NCI-H146 (cell line): Measurements from ENCODE around the gene ABTB2.

Experiments used
- DNase-seq: peaks from one replicate; lab custom pipeline; 2025; lab: John Stamatoyannopoulos, UW

ABTB2 gene

DNA sequence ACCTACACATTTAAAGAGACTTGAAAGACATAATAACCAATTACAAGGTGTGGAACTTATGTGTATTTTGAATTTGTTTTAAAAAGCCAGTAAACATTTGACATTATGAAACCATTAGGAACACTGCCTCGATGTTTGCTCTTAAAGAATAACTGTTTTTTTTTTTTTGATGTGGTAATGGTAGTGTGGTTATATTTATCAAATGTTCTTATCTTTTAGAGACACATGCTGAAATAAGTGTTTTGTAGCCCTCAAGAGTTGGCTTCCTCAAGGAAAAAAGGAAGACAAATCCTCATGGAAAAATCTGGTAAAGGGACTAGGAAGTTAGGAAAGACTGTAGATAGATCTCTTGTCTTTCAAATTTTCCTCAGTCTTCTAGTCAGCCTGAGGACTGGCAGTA, 2.2 kb upstream of the ABTB2 start:
- DNase-seq, result no peak

DNA sequence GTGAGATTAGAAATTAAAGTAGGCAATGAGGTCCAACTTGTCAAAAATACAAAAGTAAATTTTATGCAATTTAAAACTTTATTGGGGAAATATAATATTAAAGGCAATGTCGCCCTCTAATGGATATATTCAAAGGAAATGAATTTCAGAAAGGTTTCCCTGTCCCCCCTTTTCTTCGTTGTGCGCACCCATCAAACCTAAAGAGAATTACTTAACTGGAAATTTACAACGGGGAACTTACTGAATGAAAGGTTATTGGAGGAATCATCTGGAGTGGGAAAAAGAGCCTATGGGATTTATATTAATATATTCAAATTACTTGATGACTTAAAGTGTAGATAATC, 1.7 kb upstream of the ABTB2 start:
- no peak for DNase-seq

DNA sequence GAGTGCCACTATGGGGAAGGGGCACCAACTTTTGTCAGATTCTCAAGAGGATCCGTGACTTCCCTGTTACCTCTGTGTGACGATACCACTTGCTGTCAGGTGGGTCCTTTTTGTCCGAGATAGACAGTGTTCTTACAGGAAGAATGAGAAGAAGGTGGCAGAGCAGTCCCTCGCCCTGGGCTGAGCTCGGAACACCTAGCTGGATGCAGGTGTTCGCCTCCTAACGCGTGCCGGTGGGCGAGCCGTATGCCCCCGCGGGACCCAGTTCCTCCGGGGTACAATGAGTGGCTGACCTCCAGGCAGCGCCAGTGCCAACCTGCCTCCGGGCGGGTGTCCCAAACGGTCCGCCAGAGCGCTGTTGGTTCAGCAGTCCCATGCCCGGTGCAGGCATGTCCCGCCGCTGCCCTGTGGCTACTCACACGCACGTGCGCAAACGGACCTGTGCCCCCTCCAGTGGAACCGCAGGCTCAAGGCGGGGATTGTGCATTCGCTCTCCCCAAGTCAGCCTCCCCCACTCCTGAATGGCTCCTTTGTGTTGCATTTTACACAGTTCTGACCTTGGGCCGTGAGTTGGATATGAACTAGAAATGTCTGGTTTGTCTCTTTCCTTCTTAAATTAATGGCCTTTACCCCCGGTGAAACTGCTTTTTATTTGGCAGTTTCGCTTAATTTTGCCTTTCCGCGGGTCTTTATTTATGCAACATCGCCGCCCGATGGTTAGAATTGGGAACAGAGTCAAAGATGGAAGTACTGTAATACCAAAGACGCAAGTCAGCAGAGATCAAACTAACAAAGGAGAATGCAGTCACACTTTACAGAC, 1.1 kb upstream of the ABTB2 start:
- peak; percentile 80 for DNase-seq

DNA sequence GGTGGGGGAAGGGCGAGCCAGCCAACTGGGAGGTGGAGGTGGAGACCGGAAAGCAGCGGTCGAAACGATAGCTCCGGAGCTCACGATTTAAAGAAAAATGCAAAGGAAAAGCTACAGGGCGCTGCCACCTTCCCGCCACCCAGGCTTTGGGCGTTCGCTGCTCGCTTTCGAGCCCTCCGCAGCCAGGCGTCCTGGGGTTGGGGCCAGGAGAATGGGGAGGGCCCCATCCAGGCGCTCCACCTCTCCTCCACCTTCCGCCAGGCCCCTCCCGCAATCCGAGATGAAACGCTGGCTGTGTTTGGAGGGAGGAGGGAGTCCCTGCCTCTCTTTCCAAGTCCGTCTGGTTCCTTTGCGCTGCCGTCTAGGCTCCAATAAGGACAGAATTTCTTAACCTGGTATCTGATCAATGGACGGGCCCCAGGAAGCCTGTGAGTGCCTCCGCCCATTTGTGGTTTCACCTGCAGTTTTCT, 483 bp upstream of the ABTB2 start:
- DNase-seq, result peak; percentile 87

DNA sequence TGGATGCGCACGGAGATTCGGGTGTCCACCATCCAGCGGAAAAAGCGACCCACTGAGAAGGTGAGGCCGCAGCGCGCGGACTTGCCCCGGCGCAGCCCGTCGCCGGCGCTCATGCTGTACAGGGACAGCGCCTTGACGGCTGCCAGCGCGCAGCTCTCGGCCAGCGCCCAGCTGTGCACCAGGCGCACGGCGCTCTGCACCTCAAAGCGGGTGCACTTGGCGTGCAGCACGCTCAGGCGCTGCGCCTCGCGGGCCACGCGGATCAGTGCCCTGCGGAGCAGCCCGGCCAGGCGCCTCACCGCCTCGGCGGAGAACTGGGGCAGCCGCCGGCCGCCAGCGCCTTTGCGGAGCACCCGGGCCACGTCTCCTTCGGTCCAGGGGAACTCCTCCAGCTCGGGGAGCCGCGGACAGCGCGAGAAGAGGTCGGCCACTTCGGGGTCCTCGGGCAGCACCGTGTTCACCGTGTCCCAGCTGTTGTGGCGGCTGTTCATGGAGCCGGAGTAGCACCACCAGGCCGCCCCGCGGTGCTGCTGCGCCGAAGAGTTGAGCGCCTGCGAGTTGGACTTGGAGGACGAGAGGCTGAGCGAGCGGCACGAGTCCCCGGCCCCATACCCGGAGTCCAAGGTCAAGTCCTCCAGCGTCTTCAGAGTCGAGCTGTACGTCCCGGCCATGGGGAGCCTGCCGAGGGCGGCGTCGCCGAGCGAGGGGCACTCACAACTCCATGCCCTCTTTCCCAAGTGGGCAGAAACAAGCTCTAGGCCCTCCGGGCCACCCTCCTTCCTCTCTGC, 703 bp downstream of the ABTB2 start:
- DNase-seq, result peak; percentile 72

DNA sequence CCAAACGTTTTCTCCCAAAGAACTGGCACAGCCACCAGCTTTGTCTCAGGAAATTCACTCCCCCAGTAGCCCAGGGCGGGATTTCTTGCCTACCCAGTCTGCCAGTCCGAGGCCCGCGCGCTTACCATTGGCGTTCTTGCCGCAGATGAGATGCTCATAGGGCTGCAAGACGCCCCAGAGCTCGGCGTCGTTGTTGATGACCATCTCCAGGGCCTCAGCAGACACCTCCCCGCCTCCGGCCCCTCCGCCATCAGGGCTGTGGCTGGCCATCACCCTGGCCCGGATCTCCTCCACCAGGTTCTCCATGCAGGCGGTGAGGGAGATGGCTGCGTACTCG, 1.3 kb downstream of the ABTB2 start:
- DNase-seq, result peak; percentile 72

DNA sequence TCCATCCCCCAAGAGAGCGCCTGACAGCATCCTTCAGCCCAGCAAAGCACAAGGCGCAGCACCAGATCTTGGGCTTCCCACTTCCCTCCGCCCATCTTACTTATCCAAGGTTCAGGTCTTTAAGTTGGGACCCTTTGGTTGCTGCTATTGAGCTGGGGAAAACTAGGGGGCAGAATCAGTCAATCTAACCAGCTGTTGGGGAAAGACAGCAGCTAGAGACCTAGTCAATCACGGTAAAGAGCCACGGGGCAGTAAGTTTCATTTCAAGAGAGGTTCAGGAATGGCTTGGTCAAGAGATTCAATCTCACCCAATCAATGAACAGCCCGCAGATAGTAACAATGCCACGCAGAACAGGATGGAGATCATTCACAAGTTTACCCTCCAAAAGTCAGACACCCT, 1.7 kb downstream of the ABTB2 start:
- no peak for DNase-seq

DNA sequence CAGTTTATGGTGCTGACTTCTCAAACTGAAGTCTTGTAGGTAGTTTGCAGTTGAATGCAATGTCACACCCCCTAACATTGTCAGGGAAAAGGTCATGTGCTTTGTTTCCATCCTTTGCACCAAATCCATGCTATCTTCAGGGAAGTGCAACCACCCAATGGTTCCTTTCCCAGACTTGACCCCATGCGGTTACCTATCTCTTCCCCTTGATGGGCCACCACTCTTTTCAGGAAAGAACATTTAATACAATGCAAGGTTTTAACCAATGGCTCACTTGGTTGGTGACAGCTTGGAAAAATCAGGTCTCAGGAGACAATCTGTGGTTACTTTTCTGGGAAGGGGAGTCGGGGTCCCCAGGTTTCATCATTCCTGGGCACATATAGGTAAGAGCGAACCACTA, 2.1 kb downstream of the ABTB2 start:
- no peak for DNase-seq

DNA sequence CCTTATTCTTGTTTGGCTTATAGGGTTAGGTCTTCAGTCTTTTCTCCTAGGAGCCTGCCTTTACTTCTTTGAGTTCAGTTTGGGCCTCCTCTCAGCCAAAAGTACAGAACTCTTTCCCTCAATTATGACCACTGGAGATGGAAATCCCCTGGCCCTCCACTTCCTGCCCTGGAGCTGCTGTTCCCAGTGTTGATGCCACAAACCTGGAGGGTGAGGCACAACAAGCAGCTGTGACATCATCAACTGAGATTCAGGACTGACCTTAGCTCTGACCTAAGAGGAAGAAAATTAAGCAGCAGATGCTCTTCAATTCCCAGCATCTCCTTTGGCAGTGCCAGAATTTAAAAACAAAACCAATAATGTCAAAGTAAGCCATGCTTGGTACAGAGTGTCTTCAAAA, 3.0 kb downstream of the ABTB2 start:
- no peak for DNase-seq

DNA sequence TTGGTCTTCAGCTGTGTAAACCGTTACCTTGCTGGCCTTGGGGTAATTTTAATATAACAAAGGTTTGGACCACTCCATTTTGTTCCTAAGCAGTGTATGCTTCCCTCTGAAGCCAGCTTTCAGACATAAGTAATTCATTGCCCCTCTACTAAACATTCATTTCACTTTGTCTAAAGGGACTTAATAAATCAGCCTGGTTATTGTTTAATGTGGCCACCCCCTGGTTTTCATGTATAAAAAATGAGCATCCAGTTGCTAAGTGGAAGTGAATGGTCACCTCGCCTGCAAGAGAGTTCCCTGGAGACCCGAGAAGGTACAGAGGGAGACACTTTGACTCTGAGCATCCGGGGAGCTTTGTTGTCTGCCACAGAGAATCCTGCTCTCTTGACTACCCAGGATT, 3.9 kb downstream of the ABTB2 start:
- no peak for DNase-seq

DNA sequence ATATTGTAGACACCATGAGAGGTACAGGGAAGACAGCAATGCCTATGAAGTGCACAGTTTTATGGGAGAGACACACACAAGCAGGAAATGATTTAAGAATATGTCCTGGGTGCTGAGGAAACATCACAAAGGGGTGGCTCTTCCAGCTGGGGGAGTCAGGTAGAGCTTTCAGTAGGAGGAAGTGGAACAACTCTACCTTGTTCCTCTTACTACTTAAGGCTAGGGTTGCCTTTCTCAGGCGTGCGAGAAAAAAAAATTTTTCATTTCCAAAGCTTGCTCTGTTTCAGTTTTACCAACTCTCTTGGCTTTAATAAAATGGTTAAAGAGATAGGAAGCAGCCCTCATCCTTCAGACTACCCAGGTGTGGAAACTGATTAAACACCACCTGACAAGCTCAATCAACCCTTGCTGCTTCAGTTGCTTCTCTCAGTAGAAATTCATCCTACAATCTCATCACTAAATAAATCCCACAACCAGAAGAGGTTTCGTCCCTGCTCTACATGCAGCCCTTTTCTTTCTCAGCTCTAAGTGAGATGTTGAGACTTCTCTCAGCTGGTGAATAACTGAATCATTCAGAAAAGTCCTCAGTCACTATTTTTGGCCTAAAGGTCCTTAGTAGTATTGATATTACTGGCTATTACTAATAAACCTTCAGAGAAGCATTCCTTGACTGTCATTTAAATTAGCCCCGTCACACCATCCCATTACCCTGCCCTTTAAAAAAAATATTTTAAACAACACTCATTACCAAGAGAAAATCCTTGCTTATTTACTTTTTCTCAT, 5.9 kb downstream of the ABTB2 start:
- DNase-seq, result no peak

DNA sequence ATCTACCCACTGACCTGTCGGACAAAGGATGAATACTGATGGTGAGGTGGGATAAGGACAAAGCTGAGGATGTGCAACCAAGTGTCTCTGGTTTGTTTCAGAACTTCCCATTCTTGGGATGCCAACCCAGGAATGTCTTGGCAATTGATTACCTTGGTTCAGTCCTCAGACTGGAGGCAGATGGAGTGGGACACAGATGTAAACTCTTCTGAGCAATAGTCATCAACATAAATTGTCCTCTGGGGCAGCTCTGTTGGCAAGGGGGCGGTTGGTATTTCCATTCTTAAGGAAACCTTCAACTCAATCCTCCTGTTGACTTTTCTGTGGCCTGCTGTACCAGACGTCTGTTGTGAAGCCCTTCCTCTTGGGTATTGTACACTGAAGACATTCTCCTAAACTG, 6.8 kb downstream of the ABTB2 start:
- DNase-seq, result no peak

DNA sequence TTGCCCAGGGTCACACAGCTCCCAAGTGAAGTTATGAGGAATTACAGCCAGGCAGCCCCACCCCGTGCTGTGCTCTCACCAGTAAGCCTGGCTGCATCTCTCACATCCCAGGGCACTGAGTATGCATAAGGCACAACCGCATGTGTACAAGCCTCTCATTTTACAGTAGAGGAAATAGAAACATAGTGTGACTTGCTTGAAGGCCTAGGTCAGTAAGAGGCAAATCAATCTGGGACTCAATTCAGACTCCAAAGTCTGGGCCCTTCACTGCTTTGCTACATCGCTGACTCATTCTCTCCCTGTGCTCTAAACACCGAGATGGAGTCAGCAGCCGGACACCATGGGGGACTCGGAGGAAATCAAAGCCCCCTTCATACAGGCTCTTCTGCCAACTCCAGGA, 7.9 kb downstream of the ABTB2 start:
- DNase-seq, result no peak

DNA sequence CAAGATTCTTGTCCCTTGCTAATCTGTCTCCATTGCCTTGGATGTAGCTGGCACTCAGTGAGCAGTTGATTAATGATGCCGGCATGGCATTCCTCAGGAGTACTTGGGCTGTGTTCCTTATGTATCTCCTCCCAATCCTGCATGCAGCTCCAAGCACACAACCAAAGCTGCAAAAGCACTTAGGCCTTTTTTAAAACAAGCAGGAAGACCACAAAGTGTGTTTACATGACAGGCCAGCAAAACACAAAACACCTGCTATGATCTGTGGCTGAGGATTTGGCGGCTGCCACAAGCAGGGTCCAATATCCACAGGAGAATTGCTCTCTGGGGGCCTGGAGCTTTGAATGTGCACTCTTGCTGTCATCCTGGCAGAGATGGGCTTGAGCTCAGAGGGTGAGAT, 8.9 kb downstream of the ABTB2 start:
- DNase-seq, result no peak

DNA sequence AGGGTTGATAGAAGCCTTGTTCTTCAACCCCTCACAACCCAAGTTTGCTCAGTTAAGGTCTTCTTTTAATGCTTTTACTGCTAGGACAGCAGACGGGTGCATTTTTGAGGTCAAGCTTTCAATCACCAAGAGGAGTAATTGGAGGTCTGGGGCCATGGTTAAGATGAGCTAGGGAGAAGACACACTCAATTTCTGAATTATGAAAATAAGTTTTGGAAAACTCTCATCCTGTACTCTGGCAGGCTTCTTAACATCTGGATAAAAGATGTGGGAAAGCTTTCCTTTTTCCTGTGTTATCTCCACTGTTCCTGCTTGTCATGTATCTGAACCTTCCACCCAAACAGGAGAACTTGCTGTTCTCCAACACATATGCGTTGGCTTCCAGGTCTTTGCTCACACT, 9.7 kb downstream of the ABTB2 start:
- no peak for DNase-seq

DNA sequence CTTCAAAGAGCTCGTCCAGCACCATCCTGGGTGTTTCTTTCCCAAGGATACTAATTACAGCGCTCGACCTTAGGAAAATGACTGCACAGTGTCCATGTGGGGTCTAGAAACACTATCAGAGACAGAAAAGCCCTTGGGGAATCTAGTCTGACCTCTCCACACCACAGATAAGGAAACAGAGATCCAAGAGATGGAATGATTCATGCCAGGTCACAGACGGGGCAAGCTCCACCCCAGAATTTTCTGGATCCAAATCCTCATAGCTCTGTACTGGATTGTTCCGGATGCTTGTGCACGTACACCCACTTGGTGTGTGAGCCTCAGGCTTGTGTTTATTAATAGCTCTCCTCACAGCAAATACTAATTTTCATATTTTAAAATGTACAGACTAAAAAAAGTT, 11.3 kb downstream of the ABTB2 start:
- DNase-seq, result no peak

DNA sequence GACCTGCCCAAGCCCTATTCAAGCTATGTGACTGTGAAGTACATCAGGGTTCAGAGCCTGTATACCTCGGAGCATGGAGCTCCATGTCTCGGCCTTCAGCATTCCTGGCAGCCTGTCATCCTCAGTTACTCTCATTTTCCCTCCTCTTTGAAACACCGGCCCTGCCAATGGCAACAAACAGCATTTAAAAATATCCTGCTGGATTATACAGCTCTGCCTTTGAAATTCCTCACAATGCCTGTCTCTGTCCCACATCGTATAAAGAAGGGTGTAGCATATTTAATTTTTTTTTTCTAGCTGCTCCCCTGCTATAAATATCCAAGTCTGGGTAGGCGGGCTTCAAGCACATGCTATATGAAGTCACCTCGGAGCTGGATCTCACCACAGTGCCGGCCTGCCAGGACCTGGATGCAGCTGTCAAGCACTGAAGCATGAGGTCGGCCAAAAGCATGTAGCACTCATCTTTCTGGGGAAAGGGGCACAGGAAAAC, 11.8 kb downstream of the ABTB2 start:
- no peak for DNase-seq

DNA sequence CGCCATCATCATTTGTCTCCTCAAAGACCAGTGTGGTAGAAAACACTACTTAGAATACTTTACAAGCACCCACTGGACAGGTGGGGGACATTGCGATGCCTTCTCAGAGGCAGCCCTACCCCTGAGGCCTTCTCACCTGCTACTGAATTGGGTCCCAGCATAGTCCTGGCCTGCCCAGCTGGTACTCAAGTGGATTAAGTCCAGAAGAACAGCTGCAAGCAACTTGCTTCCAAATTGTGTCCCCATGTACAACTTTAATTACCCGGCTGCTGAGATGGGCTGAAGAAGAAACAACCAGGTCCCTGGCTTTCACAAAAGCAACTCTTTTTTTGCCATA, 12.3 kb downstream of the ABTB2 start:
- no peak for DNase-seq

DNA sequence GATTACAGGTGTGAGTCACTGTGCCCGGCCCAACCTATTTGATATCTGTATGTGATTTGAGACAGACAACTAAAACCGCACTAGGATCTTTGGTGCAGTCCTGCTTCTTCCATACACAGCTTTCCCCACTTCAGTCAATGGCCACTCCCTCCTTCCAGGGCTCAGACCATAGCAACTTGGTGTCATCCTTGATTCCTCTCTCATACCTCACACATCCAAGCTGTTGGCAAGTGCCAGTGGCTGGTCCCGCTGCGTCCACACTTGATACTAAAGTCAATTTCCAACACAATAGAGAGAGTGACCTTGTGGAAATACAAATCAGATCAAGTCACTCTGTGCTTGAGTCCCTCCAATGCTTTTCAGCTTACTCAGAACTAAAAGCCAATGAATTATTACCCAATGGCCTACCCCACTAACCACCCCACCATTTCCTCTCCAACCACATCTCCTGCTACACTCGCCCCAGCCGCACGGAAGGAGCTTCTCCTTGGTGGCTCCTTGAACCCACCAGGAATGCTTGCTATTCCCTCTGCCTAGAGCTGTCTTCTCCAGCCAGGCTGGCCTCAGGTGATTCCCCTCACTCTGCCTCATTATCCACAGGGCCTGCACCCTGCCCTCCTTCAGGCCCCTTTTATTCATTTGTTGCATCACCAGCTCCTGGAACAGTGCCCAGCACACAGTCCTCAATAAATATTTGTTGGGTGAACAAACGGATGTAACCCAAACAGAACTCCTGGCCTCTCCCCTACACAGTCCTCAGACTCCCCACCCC, 12.9 kb downstream of the ABTB2 start:
- peak; percentile 22 for DNase-seq

DNA sequence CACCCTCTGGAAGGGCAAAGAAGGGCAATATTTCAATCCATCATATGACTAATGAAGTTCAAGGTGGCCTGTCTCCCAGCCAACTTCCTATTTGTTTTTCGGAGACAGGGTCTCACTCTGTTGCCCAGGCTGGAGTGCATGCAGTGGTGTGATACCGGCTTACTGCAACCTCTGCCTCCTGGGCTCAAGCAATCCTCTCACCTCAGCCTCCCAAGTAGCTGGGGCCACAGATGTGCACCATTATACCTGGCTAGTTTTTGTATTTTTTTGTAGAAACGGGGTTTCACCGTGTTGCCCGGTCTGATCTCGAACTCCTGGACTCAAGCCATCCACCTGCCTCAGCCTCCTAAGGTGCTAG, 13.4 kb downstream of the ABTB2 start:
- DNase-seq, result no peak

DNA sequence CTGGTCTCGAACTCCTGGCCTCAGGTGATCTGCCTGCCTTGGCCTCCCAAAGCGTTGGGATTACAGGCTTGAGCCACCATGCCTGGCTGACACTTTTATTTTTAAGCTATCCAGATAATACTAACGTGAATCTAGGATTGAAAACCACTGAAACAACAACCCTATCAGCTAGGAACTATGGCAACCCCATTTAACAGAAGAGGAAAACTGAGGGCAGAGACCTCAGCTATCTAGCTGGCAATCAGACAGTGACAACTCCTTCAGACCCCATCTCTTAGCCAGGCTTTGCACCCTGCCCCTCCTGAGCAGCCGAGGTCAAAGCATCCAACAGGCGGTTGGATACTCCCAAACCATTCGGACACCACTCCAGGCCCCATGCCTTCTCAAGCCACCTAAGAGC, 14.1 kb downstream of the ABTB2 start:
- no peak for DNase-seq

DNA sequence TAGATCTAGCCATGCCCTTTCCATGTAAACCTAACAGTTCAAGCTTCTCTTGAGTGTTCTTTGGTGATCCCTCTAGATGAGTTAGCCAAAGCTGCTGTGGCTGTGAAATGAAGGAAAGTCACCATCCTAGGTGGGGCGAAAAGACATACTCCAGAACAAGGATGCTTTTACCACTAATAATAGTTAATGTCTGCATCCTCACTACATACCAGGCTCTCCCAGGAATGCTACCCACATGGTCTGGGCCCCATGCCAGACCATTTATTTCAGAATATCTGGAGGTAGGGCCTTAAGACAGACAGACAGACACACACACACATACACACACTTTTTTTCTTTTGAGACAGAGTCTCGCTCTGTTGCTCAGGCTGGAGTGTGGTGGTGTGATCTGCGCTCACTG, 14.7 kb downstream of the ABTB2 start:
- DNase-seq, result no peak
